ENCODE measurements around the gene UBLCP1.

DNA sequence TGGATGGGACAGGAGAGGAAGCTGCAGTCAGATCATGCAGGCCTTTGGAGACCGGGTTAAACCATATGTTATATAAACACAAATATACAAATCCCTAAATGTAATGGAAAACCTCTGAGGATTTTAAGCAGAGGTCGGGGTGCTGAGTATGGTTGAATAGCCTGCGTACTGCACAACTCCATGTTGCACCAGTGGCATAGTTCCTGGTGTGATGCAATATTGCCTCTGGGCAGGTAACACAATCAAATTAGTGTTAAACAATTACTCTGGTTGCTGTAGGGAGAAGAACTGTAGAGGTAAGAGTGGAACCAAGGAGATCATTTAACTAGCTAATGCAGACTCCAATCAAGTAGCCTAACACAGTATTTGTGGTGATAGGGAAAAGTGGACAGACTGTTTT lies 32.4 kb upstream of the UBLCP1 start:
- TF ChIP-seq, protein P1, sequence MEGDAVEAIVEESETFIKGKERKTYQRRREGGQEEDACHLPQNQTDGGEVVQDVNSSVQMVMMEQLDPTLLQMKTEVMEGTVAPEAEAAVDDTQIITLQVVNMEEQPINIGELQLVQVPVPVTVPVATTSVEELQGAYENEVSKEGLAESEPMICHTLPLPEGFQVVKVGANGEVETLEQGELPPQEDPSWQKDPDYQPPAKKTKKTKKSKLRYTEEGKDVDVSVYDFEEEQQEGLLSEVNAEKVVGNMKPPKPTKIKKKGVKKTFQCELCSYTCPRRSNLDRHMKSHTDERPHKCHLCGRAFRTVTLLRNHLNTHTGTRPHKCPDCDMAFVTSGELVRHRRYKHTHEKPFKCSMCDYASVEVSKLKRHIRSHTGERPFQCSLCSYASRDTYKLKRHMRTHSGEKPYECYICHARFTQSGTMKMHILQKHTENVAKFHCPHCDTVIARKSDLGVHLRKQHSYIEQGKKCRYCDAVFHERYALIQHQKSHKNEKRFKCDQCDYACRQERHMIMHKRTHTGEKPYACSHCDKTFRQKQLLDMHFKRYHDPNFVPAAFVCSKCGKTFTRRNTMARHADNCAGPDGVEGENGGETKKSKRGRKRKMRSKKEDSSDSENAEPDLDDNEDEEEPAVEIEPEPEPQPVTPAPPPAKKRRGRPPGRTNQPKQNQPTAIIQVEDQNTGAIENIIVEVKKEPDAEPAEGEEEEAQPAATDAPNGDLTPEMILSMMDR (IDR thresholded peaks at IDR 0.05) = no peak
- TF ChIP-seq POLR2A (IDR thresholded peaks at IDR 0.05) = no peak

All from heart left ventricle (tissue), 13 donors.